ENCODE data around the gene GTF2A1. TPM values are rescaled to one million over a fixed set of nuclear protein-coding genes. Genes with fewer than 3 reads are reported as not detected.
"Not testable (repeated sequence)": the region's sequence is repeated elsewhere in the genome, so short reads cannot be mapped to it uniquely, and the experiment has no call there.

The GTF2A1 gene
- polyA plus RNA-seq, 3 donors = 35.3 to 39.3 (median 35.5) TPM

DNA sequence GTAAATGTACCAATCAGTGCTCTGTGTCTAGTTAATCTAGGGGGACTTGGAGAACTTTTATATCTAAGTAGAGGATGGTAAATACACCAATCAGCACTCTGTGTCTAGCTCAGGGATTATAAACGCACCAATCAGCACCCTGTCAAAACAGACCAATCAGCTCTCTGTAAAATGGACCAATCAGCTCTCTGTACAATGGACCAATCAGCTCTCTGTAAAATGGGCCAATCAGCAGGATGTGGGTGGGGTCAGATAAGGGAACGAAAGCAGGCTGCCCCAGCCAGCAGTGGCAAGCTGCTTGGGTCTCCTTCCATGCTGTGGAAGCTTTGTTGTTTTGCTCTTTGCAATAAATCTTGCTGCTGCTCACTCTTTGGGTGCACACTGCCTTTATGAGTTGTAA lies 16.1 kb upstream of the GTF2A1 start:
- DNase-seq = not testable (repeated sequence)

DNA sequence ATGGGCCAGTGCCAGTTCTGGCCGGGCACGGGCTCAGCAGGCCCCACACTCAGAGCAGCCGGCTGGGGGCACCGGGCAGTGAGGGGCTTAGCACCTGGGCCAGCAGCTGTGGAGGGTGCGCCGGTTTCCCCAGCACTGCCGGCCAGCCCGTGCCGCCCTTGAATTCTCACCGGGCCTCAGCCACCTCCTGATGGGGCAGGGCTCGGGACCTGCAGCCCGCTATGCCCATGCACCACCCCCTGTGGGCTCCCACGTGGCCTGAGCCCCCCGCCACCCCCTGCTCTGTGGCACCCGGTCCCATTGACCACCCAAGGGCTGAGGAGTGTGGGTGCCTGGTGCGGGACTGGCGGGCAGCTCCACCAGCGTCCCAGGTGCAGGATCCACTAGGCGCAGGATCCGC lies 15.4 kb upstream of the GTF2A1 start:
- no peak for DNase-seq

- DNase-seq = no peak
Observed at GRCh38 chr14:81235096-81235495, 14.3 kb upstream of the GTF2A1 start.

DNA sequence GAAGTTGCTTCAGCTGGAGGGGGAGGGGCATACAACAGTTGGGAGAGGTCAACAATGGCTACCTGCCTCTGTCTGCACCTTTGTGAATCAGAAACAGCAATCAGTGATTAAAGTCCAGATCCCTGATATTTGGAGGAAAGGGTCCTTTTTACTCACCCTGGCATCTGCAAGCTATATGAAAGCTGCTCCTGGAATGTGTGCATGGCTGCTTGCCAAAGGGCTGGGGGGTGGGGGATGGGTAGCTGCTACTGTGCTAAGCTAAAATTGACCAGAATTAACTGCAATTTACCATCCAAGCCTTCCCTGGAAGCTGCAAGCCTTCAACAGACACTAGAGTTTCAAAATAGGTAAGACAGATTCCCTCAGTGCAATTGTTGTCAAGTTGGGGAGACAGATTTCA lies 13.5 kb upstream of the GTF2A1 start:
- peak; percentile 52 for DNase-seq

DNA sequence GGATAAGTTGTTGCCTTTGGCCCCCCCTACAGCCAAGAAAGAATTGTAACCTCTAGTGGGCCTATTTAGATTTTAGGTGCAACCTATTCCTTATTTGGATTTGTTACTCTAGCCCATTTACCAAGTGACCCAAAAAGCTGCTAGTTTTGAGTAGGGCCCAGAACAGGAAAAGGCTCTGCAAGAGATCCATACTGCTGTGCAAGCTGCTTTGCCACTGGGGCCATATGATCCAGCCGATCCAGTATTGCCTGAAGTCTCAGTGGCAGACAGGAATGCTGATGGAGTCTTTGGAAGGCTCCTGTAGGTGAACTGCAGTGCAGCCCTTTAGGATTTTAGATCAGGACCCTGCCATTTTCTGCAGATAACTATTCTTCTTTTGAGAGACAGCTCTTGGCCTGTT lies 12.9 kb upstream of the GTF2A1 start:
- no peak for DNase-seq

DNA sequence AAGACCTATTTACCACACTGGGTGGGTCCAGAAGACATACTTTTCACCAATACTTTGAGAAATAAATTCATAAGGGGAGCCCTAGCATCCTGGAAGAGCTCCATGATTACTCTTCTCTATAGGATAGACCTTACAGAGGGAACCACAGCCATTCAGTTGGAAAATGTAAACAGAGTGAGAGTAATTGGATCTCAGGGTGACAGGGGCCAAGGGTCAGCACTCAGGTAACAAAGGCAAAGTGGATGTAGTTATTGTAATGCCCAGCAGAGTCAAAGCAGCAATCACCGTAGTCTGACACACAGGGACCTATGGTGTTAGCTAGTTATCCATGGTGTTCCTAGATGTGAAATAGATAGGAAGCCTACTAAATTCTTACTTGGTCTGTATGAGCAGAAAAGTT lies 10.8 kb upstream of the GTF2A1 start:
- no peak for DNase-seq

DNA sequence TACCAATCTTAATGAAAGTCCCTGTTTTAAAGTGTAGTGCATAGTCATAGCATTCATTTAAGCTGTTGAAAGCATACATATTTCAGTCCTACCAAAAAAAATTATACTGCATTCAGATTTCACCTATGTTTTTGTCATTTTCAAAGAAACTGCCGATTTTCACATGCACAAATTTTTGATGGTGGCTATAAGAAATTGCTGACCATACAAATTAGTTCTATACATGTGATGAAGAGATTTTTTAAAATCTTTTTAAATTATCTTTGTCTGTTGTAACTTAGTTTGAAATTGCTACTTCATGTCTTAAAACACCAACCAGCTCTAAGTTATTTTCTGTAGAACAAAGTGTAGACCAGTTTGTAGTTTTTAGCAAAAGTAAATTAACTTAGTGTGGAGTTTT lies 3.5 kb upstream of the GTF2A1 start:
- DNase-seq = no peak

GRCh38 chr14:81223788-81224187 lies 3.0 kb upstream of the GTF2A1 start:
- DNase-seq = not testable (repeated sequence)

DNA sequence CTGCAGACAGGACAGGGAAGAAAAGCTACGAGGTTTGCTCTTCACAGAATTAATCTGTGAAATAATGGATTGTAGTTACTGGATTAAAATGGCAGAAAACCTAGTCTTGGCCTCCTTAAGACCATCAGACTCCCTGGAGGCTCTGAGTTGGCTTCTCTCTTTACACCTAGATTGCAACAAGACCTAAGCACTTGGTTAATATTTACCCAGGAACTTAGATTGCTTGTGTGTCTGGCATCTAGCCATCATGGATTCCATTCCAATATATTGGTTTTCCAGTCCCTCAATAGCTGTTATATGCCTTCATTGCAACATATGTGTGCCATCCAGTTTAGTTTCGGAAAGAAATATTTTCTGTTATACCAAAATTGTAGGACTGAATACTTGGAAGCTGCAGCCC lies 1.9 kb upstream of the GTF2A1 start:
- no peak for DNase-seq

DNA sequence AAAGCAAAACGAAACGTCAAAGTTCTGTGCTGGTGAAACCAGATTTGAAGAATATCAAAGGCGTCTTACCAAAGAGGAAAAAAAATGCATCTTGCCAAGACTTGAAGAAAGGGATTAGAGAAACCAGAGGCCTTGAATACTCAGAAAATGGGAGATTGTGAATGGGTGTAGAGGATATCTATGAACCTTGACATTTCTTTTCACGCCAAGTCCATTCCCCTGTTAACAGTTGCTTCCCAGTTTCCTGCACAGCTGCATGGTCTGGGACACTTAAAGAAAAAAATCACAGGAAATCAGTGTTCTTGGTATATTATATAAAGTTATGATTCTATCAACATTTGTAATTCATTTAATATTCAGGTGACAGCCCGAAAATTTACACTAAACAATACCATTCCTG lies 1.4 kb upstream of the GTF2A1 start:
- DNase-seq = no peak

DNA sequence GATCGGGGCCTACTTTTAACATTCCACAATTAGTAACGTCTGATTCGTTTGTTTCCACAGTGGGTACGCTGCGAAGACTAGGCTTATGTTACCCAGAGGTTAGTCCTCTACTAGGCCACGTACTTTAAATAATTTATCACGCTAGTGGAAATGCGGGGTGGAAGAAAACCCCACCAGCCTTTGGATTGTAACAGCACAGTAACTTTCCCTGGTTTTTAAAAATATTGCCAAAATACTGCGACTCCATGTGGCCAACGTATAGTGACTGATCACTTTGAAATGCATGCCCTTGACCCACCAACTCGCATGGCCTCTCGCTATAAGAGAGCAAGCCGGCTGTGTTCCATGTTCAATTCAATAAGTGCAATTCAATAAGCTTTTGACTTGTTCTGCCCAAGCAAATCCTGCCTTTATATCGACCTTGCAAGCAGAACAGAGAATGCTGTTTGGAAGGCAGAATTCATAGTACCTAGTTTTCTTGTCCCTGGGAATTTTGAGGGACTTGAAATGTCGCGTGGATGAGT lies 882 bp upstream of the GTF2A1 start:
- no peak for DNase-seq

DNA sequence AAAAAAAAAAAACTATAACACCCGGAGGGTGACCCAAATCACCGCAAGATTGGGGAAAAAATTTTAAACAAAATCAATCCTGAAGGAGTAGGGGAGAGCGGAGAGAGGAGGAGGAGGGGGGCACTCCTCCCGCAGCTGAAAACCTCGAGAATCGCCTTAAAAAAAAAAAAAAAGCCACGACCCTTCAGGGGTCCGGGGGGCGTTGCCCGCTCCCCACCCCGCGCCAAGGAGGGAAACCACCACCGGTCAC lies 254 bp downstream of the GTF2A1 start:
- no peak for DNase-seq

DNA sequence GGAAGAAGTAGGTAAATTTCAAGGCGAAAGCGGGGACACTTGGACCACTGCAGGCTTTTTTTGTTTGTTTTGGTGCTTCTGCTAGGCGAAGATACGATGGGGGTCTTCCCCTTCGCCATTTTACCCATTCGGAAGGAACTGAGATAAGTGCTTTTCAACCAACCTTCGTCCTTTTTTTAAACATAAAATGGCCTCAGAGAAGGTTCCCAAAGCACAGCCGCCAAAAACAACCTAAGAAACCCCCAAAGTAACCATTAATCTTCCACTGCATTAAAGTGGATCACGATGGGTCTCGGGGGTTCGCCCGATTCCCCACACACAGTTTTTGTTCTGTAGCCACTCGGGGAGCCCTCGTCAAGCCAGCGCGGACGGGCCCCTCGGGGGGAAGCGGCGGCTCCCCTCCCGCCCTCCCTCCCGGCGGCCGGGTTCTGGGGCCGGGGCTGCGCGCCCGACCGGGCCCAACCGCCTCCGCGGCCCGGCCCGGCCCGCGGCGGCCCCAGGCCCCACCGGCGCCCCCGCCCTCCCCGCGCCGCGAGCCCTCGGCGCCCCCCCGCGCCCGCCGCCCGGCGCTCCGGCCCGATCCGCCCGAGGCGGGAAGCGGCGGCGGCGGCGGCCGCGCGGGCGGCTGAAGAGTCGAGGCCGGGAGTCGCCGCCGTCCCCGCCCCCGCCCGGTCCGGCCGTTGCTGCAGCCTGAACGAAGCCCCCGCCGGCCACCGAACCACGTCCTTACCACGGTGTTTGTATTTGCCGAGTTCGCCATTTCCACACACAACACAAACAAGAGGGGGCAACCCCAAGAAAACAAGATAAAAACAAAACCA lies 790 bp downstream of the GTF2A1 start:
- DNase-seq = peak; percentile 20

DNA sequence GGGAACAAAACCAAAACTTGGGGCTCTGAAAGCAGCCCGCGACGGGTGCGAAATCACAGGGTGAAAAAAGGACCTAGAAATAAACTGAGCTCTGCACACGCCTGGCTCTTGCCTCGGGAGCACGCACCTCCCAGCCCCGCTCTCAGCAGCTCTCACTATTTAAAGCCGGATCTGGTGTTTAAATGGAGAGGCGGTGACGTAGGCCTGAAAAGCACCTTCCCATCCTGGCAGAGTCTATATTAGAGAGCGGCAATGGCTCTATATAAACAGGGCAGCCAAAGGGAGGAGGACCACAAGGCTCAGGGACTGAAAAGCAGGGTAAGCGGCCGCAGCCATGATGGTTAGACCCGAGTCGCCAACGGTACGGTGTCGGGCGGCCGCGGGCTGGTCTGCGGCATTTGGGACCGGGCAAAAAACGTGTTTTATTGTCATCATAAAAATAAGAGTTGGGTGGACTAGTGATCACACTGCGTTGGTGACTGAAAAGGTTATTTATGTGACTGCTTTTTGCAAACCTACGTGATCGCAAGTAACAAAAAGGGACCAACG lies 1.5 kb downstream of the GTF2A1 start:
- peak; percentile 97 for DNase-seq

DNA sequence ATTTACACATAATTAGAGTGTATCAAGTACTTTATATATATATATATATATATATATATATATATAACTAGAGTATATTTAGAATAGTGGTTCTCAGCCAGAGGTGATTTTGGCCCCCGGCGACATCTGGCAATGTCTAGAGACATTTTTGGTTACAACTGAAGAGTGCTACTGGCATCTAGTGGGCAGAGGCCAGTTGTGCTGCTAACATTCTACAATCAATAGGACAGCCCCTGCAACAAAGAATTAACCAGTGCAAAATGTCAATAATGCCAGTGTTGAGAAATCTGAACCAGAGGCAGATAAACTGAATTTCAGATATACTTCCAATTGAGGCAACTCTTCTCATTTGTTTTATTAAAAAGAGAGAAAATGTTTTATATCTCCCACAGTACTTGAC lies 8.9 kb downstream of the GTF2A1 start:
- no peak for DNase-seq

DNA sequence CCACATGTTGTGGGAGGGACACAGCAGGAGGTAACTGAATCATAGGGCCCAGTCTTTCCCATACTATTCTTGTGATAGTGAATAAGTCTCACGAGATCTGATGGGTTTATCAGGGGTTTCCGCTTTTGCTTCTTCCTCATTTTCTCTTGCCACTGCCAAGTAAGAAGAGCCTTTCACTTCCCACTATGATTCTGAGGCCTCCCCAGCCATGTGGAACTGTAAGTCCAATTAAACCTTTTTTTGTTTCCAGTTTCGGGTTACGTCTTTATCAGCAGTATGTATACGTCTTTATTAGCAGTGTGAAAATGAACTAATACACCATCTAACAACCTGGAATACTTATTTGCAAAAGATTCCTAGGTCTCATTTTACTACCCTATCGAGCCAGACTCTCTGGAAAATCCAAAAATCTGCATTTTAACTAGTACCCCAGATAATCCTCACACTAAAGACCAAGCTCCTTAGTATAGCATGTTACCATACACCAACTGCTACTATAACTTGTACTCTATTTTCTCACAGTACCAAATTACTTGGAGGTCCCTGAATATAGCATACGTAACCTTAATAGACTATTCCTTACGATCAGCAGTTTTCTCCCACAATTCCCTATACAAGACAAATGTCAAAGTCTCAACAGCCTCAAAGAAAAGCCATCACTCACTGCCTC lies 11.5 kb downstream of the GTF2A1 start:
- no peak for DNase-seq

GRCh38 chr14:81208489-81208888 lies 12.3 kb downstream of the GTF2A1 start:
- DNase-seq = no peak

DNA sequence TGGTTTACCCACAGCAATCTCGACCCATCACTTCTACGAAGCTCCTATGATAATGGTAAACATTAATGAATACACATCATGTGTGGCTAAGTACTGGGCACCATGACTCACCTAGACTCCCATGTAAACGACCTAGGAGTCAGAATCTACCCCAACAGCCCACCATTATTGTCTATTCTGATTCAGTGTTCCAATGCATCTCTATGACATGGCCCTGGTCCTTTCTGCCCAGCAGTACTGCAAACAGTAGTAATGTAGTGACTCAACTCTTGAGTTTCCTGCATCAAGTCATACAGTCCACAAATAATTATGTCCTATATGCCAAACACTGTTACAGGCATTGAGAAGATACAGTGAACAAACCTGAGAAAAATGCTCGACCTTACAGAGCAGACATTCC lies 14.6 kb downstream of the GTF2A1 start:
- no peak for DNase-seq

DNA sequence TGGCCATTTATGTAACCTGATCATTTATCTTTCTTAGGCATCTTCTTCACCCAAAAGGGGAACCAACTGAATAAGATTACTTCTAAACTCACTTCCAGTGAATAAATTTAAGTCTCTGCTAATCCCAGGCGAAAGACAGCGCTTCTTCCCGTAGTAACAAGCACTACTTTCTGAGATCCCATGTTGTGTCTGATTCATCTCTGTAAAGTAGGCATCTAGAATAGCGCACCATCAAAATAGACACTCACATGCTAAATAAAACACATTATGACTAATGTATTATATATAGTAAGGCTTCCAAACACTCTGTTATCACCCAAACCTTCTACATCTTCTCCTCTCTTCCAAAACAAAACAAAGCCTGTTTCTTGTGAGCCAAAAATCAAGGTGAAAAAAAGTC lies 15.1 kb downstream of the GTF2A1 start:
- no peak for DNase-seq

DNA sequence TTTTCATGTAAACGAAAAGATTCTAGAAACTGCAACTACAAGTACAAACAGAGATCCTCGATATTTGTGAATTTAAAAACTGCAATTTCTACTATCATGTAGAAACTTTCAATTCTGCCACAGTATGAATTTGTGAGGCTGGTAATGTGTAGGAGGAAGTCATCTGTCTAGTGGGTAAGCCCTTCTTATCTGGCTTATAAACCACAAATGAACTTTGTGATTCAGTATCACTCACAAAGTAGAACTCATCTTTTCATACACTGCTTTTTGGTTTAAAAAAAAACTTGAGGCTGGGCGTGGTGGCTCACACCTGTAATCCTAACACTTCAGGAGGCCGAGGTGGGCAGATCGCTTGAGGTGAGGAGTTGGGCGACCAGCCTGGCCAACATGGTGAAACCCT lies 20.7 kb downstream of the GTF2A1 start:
- DNase-seq = no peak

DNA sequence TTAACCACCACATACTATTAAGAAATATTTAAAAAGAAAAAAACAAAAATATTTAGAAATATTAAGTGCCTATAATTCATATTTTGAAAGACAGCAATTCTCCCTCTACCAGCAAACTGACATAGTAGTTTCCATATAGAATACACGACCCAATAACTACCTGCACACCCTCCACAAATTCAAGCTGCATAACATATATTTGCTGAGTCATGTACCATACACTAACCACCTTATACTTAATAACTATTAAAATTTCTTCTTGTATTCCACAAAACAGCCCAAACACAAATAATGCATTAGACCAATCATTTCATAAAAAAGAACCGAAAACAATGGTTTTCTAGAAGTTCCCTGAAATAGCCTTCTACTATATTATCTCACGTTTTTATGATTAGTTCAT lies 21.7 kb downstream of the GTF2A1 start:
- no peak for DNase-seq

GRCh38 chr14:81198651-81199050 lies 22.1 kb downstream of the GTF2A1 start:
- DNase-seq = no peak

DNA sequence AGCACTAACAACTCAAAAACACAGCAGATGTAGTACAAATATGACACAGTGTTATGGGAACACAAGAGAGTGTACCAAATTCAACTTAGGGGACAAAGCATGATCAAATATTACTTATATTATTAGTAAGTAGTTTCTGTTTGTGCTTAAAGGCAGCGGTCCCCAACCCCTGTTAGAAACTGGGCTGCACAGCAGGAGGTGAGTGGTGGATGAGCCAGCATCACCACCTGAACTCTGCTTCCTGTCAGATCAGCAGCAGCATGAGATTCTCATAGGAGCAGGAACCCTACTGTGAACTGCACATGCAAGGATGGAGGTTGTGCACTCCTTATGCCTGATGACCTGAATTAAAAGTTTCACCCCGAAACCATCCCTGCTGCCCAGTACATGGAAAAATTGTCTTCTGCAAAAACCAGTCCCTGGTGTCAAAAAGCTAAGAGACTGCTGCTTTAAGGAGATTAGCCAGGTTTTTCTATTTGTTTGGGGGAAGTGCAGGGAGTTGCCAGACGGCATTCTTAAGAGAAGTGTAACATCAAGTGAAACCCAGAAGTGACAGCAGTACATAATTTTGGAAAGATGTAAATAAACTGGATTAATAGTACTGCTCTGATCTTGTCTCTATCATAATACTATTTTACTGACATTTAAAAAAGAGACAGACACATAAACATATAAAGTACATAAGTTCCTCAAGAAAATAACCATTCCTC lies 26.7 kb downstream of the GTF2A1 start:
- DNase-seq = no peak
